ENCODE data around the gene C16orf78. TPM values are rescaled to one million over a fixed set of nuclear protein-coding genes. Genes with fewer than 3 reads are reported as not detected.

C16orf78 gene
- total RNA-seq (not detected), polyA plus RNA-seq (not detected)
- long read RNA-seq, donor 1: 0 reads
- long read RNA-seq, donor 2: 0 reads

DNA sequence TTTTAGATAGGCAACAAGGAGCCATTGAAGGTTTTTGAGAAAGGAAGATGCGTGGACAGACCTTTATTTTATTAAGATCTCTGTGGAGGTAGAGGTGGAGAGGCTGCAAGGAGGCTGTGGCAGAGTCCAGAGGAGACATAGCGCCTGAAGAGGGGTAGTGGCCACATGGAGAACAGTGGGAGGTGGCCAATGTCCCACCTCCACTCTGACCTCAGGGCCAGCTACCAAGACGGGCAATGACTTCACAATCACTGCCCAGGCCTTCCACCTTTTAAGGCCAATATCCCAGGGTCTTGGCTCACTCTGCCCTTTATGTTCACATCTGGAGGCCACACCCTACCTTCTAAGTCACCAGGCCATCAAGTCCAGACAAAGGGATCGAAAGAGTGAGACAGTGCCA, at the start of gene C16orf78:
Gene C16orf78, plus strand, starts transcription at position 301 of the 400 bp plus-strand sequence. CDS start 136 bp downstream, outside the sequence.
- Histone ChIP-seq H3K9me3 (peaks cover 0 to 5% (median 0%) of the 10 kb centered on the region in 8 donors), H3K27me3 (replicated peaks in 1 of 7) (peaks cover 0 to 24% (median 0%) of the 10 kb centered on the region in 7 donors), H3K4me1 (no peaks in the 10 kb centered on the region), H3K36me3 (no peaks in the 10 kb centered on the region), H3K4me3 (no peak within 1 kb of the TSS), H3K27ac (no peak within 1 kb of the TSS)
- DNase-seq: no peak
- intact Hi-C loops (cut with DNase I; ENCODE audit: low total_unique reads): no loop called here
- WGBS, 5 donors: 82 to 89% (median 85%) methylated on average over 4 of the region's 4 CpGs
- TF ChIP-seq POLR2A (IDR thresholded peaks at IDR 0.05) (no peak), POLR2AphosphoS5 (IDR thresholded peaks at IDR 0.05) (no peak), CTCF (IDR thresholded peaks at IDR 0.05 in 8 of 11, conservative IDR thresholded peaks at IDR 0.05 in 3 of 11) (no peak)

- H3K36me3 ChIP-seq: no peaks in the 10 kb centered on the region
- H3K4me3 ChIP-seq: no peak overlapping the region
- no peak for DNase-seq
- H3K27ac ChIP-seq: no peak overlapping the region
- intact Hi-C loops (cut with DNase I; ENCODE audit: low total_unique reads): no loop called here
- H3K27me3 ChIP-seq (replicated peaks in 1 of 7): peaks cover 0 to 10% (median 0%) of the 10 kb centered on the region in 7 donors
- H3K9me3 ChIP-seq: peaks cover 0 to 18% (median 9%) of the 10 kb centered on the region in 8 donors
- TF ChIP-seq POLR2AphosphoS5 (IDR thresholded peaks at IDR 0.05): no peak
- no peak for TF ChIP-seq POLR2A (IDR thresholded peaks at IDR 0.05)
- TF ChIP-seq CTCF (IDR thresholded peaks at IDR 0.05 in 8 of 11, conservative IDR thresholded peaks at IDR 0.05 in 3 of 11): no peak
- 89 to 94% (median 92%) methylated on average over 9 of the region's 9 CpGs for WGBS, 5 donors
- no peaks in the 10 kb centered on the region for H3K4me1 ChIP-seq
Observed at GRCh38 chr16:49324703-49325102, 48.9 kb upstream of the C16orf78 start.

- 70 to 85% (median 80%) methylated on average over 4 of the region's 4 CpGs for WGBS, 5 donors
- no peak for DNase-seq
- Histone ChIP-seq H3K4me3 (no peak overlapping the region), H3K27me3 (replicated peaks in 1 of 7) (peaks cover 0 to 10% (median 0%) of the 10 kb centered on the region in 7 donors), H3K36me3 (no peaks in the 10 kb centered on the region), H3K9me3 (no peaks in the 10 kb centered on the region), H3K27ac (no peak overlapping the region), H3K4me1 (no peaks in the 10 kb centered on the region)
- intact Hi-C loops (cut with DNase I; ENCODE audit: low total_unique reads): no loop called here
- TF ChIP-seq POLR2A (IDR thresholded peaks at IDR 0.05) (no peak), CTCF (IDR thresholded peaks at IDR 0.05 in 8 of 11, conservative IDR thresholded peaks at IDR 0.05 in 3 of 11) (no peak), POLR2AphosphoS5 (IDR thresholded peaks at IDR 0.05) (no peak)
Observed at GRCh38 chr16:49327466-49327865, 46.1 kb upstream of the C16orf78 start.

- no peak for DNase-seq
- TF ChIP-seq POLR2A (IDR thresholded peaks at IDR 0.05): no peak
- no peak for TF ChIP-seq POLR2AphosphoS5 (IDR thresholded peaks at IDR 0.05)
- no peak for TF ChIP-seq CTCF (IDR thresholded peaks at IDR 0.05 in 8 of 11, conservative IDR thresholded peaks at IDR 0.05 in 3 of 11)
- no peak overlapping the region for H3K27ac ChIP-seq
- H3K9me3 ChIP-seq: no peaks in the 10 kb centered on the region
- H3K36me3 ChIP-seq: no peaks in the 10 kb centered on the region
- H3K27me3 ChIP-seq (replicated peaks in 1 of 7): peaks cover 0 to 6% (median 0%) of the 10 kb centered on the region in 7 donors
- H3K4me1 ChIP-seq: no peaks in the 10 kb centered on the region
- no peak overlapping the region for H3K4me3 ChIP-seq
- intact Hi-C loops (cut with DNase I; ENCODE audit: low total_unique reads): no loop called here
- WGBS, 5 donors: 81 to 93% (median 86%) methylated on average over 4 of the region's 4 CpGs
Observed at GRCh38 chr16:49328325-49328724, 45.3 kb upstream of the C16orf78 start.

Measured in spleen (tissue), 13 donors.